Testis (tissue), 3 donors: ENCODE measurements around the gene ZNF235. TPM values are rescaled to one million over a fixed set of nuclear protein-coding genes. Genes with fewer than 3 reads are reported as not detected.
A peak's percentile ranks its signal among the peaks of the same experiment; 100 is the strongest.

Experiments
- DNase-seq: peaks from one replicate; pipeline ENCODE4 v3.0.0-alpha.2; 2019
- H3K27ac ChIP-seq, 2 donors: fragments of 200-600 bp; sonication (generic); one replicate each; pipeline ENCODE4 v1.5.1; 2019
- H3K27me3 ChIP-seq: fragments of 200-600 bp; sonication (generic); one replicate; pipeline ENCODE4 v1.5.1; 2019
- H3K36me3 ChIP-seq: fragments of 200-600 bp; sonication (generic); one replicate; pipeline ENCODE4 v1.5.1; 2017; ENCODE audit warnings: low read depth; ENCODE audit errors: missing control alignments
- H3K4me1 ChIP-seq: fragments of 200-600 bp; sonication (generic); one replicate; pipeline ENCODE4 v1.5.1; 2019
- H3K4me3 ChIP-seq, 2 donors: fragments of 200-600 bp; sonication (generic); one replicate each; pipeline ENCODE4 v1.5.1; 2017 to 2019
- H3K9me3 ChIP-seq: fragments of 200-600 bp; sonication (generic); one replicate; pipeline ENCODE4 v1.5.1; 2017
- POLR2A ChIP-seq: fragments of 450-650 bp; IDR thresholded peaks from one replicate; pipeline ENCODE4 v1.6.1; 2017; ENCODE audit warnings: antibody characterized with exemption, mild to moderate bottlenecking, moderate library complexity
- WGBS, 2 donors: methylation state at CpG; one replicate each; pipeline ENCODE4 v1.1.5; 2018; 5-methylcytosine and 5-hydroxymethylcytosine counted together
- intact Hi-C: fragments of 100-400 bp; cut with DNase I; formaldehyde crosslinking; loops from one replicate; pipeline ENCODE4 v1.15.1; 2023; ENCODE audit warnings: low total_unique reads
- polyA plus RNA-seq: library from polyadenylated mRNA; stranded (reverse); fragments of 350-450 nt; fragmentation: Illumina TruSeq; extraction: RNeasy Lipid Tissue Mini Kit (QIAGEN cat#74804); gene quantifications from one replicate; pipeline ENCODE4 v1.2.3, GENCODE V29; 2014; ENCODE audit warnings: low read depth, low replicate concordance; ENCODE audit not compliant: insufficient read depth
- total RNA-seq, 2 donors: library from RNA; depleted of rRNA; stranded (reverse); fragments of >200 nt; gene quantifications; one replicate each; pipeline ENCODE4 v1.2.3, GENCODE V29; 2016
- TF ChIP-seq, protein P1 (sequence below), 3 experiments: fragments of 450-650 bp in 2 of 3; fragments of 200-600 bp in 1 of 3; sonication (generic) in 1 of 3; IDR thresholded peaks; one replicate each; pipeline ENCODE4 v1.5.1; 2016 to 2019; ENCODE audit warnings: antibody characterized with exemption in 3 of 3, mild to moderate bottlenecking in 2 of 3, moderate library complexity in 1 of 3

The ZNF235 gene
- total and polyA plus RNA-seq, 3 donors from 2014 or later, result 4.6 to 12.1 (median 11.1) TPM

DNA sequence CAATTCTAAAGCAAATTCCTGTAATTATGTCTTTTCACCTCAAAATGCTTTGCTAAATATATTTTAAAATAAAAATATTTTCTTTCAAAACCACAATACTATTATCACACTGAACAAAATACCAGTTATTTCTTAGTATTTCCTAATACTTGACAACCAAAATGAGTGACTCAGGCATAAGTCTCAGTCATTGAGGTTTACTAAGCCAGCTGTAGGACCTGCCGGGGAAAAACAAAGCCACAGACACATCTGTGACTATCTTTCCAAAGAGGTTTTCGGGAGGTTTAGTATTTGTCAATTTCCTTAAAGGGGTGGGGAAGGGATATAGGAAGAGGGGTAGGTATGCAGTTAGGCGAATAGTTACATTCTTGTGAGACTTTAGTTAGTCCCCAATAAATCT, 3.2 kb upstream of the ZNF235 start:
- H3K36me3 ChIP-seq, result no peaks in the 10 kb centered on the region

DNA sequence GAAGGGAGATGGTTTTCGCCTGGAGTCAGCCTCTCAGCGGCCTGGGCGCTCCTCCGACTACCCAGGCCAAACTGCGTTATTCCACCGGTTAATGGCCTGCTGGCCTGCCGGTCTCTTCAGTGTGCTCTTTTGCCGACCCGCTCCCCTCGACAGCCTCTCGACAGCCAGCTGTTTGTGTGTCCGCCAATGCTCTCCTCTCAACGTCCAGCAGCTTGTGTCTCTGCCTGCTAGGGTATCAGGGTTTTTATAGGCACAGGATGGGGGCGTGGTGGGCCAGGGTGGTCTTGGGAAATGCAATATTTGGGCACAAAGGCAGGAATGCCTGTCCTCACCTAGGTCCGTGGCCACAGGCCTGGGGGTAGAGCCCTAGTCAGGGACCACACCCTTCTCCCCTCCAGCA, 1.5 kb upstream of the ZNF235 start:
- intact Hi-C loops, result no loop called here
- 70 to 79% methylated on average over 8 to 15 of the region's 15 CpGs for WGBS, 2 donors
- TF ChIP-seq, protein P1, sequence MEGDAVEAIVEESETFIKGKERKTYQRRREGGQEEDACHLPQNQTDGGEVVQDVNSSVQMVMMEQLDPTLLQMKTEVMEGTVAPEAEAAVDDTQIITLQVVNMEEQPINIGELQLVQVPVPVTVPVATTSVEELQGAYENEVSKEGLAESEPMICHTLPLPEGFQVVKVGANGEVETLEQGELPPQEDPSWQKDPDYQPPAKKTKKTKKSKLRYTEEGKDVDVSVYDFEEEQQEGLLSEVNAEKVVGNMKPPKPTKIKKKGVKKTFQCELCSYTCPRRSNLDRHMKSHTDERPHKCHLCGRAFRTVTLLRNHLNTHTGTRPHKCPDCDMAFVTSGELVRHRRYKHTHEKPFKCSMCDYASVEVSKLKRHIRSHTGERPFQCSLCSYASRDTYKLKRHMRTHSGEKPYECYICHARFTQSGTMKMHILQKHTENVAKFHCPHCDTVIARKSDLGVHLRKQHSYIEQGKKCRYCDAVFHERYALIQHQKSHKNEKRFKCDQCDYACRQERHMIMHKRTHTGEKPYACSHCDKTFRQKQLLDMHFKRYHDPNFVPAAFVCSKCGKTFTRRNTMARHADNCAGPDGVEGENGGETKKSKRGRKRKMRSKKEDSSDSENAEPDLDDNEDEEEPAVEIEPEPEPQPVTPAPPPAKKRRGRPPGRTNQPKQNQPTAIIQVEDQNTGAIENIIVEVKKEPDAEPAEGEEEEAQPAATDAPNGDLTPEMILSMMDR (IDR thresholded peaks at IDR 0.05), result no peak
- TF ChIP-seq POLR2A, result no peak

More for the DNA sequence above, 3.2 kb upstream of the ZNF235 start:
- TF ChIP-seq, protein P1 (IDR thresholded peaks at IDR 0.05), result no peak
- no peak for TF ChIP-seq POLR2A
- no peaks in the 10 kb centered on the region for H3K27me3 ChIP-seq
- no peak overlapping the region for H3K27ac ChIP-seq
- 66 to 78% methylated on average over 3 of the region's 3 CpGs for WGBS, 2 donors
- DNase-seq, result no peak
- H3K4me1 ChIP-seq, result no peaks in the 10 kb centered on the region
- no peak overlapping the region for H3K4me3 ChIP-seq
- intact Hi-C loops, result no loop called here
- no peaks in the 10 kb centered on the region for H3K9me3 ChIP-seq

DNA sequence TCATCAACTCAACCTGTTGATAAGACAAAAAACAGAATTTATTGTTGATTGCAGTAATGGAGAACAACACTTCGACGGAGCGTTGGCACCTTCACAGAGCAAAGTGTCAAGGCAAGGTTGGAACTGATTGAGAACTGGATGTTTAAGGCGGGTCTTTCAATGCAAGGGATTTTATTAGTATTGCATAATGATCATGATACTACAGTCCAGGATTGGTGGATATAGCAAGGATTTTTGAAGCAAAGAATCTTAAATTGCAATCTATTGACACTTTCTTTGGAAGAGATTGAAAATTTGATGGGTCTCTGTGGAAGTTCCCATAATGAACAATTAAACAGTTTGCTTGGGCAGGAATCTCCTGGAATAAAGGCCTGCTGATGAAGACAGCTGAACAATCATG, 632 bp upstream of the ZNF235 start:
- DNase-seq, result no peak

More for the DNA sequence above, 1.5 kb upstream of the ZNF235 start:
- H3K9me3 ChIP-seq, result no peaks in the 10 kb centered on the region
- peak overlapping the region in 1 of 2 donors; percentile 87 for H3K4me3 ChIP-seq
- H3K27me3 ChIP-seq, result no peaks in the 10 kb centered on the region
- H3K4me1 ChIP-seq, result no peaks in the 10 kb centered on the region
- DNase-seq, result no peak
- no peak overlapping the region for H3K27ac ChIP-seq
- no peaks in the 10 kb centered on the region for H3K36me3 ChIP-seq

DNA sequence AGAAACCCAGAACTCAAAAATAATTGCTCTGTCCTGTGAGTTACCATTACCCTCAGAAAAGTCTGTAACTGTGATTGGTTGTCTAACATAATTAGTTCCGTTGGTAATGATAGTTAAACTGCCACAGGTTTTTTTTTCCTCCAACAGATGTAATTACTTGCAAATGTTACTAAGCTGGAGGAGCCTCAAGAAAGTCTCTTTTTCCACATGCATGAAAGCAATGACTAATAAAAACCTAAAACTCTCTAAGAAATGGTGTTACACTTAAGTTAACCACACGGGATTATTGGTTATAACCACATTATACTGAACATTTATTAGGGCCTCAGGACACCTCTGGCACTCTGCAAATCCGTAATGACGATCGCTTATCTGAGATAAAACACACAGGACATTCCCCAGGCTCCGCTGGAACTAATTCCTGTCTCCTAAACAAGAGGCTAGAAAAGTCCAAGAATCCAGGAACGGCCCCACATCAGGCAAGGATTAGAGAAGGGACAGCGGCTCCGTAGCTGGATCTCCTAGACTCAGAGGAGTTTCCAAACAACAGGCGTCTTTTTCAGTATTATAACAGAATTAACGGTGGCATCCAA, 753 bp downstream of the ZNF235 start:
- H3K4me3 ChIP-seq, result peak overlapping the region; percentile 68 to 87
- intact Hi-C loops, result no loop called here

More for the DNA sequence above, 632 bp upstream of the ZNF235 start:
- intact Hi-C loops, result no loop called here
- H3K27me3 ChIP-seq, result no peaks in the 10 kb centered on the region
- peak overlapping the region; percentile 68 to 87 for H3K4me3 ChIP-seq
- no peaks in the 10 kb centered on the region for H3K4me1 ChIP-seq
- TF ChIP-seq, protein P1 (IDR thresholded peaks at IDR 0.05), result no peak
- no peak for TF ChIP-seq POLR2A
- no peaks in the 10 kb centered on the region for H3K9me3 ChIP-seq
- H3K27ac ChIP-seq, result no peak overlapping the region
- WGBS, 2 donors, result 60 to 74% methylated on average over 4 of the region's 4 CpGs
- H3K36me3 ChIP-seq, result no peaks in the 10 kb centered on the region

More for the DNA sequence above, 753 bp downstream of the ZNF235 start:
- H3K27me3 ChIP-seq, result no peaks in the 10 kb centered on the region
- no peaks in the 10 kb centered on the region for H3K9me3 ChIP-seq
- H3K36me3 ChIP-seq, result no peaks in the 10 kb centered on the region
- WGBS, 2 donors, result 3% methylated on average over 11 of the region's 11 CpGs
- DNase-seq, result peak; percentile 25
- no peak for TF ChIP-seq POLR2A
- TF ChIP-seq, protein P1 (IDR thresholded peaks at IDR 0.05), result no peak
- peak overlapping the region; percentile 69 to 79 for H3K27ac ChIP-seq
- H3K4me1 ChIP-seq, result no peaks in the 10 kb centered on the region
